Body of pancreas (tissue), 4 donors: Measurements from ENCODE around the gene SPDYE5.
A peak's percentile ranks its signal among the peaks of the same experiment; 100 is the strongest.
"Not testable (repeated sequence)": the region's sequence is repeated elsewhere in the genome, so short reads cannot be mapped to it uniquely, and the experiment has no call there.

Source experiments
- POLR2A ChIP-seq, 3 donors: fragments of 450-650 bp; IDR thresholded peaks; one replicate each; pipeline ENCODE4 v1.6.1; 2016; ENCODE audit warnings: antibody characterized with exemption in 3 of 3, mild to moderate bottlenecking in 2 of 3
- TF ChIP-seq, protein P1 (sequence below), 7 experiments: fragments of 450-650 bp in 4 of 7; fragments of 200-600 bp in 3 of 7; sonication (generic) in 3 of 7; IDR thresholded peaks; one replicate each; pipeline ENCODE4 v1.5.1; 2016 to 2019; ENCODE audit warnings: antibody characterized with exemption in 7 of 7

DNA sequence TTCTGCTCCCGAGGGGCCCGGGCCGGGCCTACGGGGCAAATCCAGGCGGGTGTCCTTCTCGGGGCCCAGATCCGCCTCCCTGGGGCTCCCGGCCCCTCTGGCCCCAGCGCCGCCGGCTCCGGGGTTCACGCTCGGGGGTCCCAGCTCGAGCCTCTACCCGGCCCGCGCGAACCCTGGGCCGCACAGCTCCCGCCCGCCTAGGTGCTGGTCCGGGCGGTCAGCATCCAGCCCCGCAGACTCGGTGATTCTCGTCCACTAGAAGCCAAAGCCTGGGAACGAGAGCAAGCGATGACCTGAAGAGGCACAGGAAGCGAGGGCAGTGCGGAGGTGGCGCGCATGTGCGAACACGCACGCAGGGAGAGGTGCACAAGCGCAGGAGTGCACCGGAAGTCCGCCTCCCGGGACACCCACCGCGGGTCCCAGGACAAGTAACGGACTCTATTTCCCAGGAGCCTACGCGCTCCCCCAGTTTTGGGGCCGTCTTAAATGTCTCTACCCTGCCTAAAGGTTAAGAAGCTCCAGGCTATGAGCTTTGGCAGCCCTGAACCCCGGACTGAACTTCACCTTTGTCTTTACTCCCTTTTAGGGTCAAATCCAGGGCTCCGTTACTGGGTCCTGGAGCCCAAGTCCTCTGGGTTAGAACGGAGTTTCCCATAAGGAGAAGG is 6.0 kb upstream of the SPDYE5 start, which contains the start of gene POM121C:
- peak; percentile 7 to 70 (median 60) for TF ChIP-seq POLR2A (IDR thresholded peaks at IDR 0.05)
- TF ChIP-seq, protein P1, sequence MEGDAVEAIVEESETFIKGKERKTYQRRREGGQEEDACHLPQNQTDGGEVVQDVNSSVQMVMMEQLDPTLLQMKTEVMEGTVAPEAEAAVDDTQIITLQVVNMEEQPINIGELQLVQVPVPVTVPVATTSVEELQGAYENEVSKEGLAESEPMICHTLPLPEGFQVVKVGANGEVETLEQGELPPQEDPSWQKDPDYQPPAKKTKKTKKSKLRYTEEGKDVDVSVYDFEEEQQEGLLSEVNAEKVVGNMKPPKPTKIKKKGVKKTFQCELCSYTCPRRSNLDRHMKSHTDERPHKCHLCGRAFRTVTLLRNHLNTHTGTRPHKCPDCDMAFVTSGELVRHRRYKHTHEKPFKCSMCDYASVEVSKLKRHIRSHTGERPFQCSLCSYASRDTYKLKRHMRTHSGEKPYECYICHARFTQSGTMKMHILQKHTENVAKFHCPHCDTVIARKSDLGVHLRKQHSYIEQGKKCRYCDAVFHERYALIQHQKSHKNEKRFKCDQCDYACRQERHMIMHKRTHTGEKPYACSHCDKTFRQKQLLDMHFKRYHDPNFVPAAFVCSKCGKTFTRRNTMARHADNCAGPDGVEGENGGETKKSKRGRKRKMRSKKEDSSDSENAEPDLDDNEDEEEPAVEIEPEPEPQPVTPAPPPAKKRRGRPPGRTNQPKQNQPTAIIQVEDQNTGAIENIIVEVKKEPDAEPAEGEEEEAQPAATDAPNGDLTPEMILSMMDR (IDR thresholded peaks at IDR 0.05) = not testable (repeated sequence)
